Midbrain (tissue), 1 donor: ENCODE data around the gene SLC44A4.
"Not testable (repeated sequence)": the region's sequence is repeated elsewhere in the genome, so short reads cannot be mapped to it uniquely, and the experiment has no call there.

ENCODE experiments used
- DNase-seq: peaks from one replicate; lab custom pipeline; 2025; lab: John Stamatoyannopoulos, UW

The SLC44A4 gene

GRCh38 chr6:31859923-31860322, 18.9 kb downstream of the SLC44A4 start:
- no peak for DNase-seq

- no peak for DNase-seq
Measured at GRCh38 chr6:31858707-31859106, 20.1 kb downstream of the SLC44A4 start.

- DNase-seq: not testable (repeated sequence)
Measured at GRCh38 chr6:31857774-31858173, 21.0 kb downstream of the SLC44A4 start.

GRCh38 chr6:31851980-31852718, 26.6 kb downstream of the SLC44A4 start:
- DNase-seq: not testable (repeated sequence)

- DNase-seq: no peak
Measured at GRCh38 chr6:31851485-31851832, 27.3 kb downstream of the SLC44A4 start.

- no peak for DNase-seq
Measured at GRCh38 chr6:31850765-31851484, 27.9 kb downstream of the SLC44A4 start.

- no peak for DNase-seq
Measured at GRCh38 chr6:31847276-31847978, 31.4 kb downstream of the SLC44A4 start.

- DNase-seq: no peak
Measured at GRCh38 chr6:31844507-31844906, 34.3 kb downstream of the SLC44A4 start.

GRCh38 chr6:31842053-31842452, 36.7 kb downstream of the SLC44A4 start:
- DNase-seq: no peak

- DNase-seq: not testable (repeated sequence)
Measured at GRCh38 chr6:31839779-31840126, 39.0 kb downstream of the SLC44A4 start.

- no peak for DNase-seq
Measured at GRCh38 chr6:31838968-31839367, 39.8 kb downstream of the SLC44A4 start.

GRCh38 chr6:31838114-31838553, 40.7 kb downstream of the SLC44A4 start:
- not testable (repeated sequence) for DNase-seq

GRCh38 chr6:31837369-31838113, 41.3 kb downstream of the SLC44A4 start:
- no peak for DNase-seq

- DNase-seq: no peak
Measured at GRCh38 chr6:31836474-31837368, 42.1 kb downstream of the SLC44A4 start.

- DNase-seq: no peak
Measured at GRCh38 chr6:31836047-31836473, 42.7 kb downstream of the SLC44A4 start.

GRCh38 chr6:31834367-31835250, 44.2 kb downstream of the SLC44A4 start:
- peak; percentile 94 for DNase-seq

GRCh38 chr6:31831350-31832215, 47.2 kb downstream of the SLC44A4 start:
- DNase-seq: no peak

GRCh38 chr6:31830886-31831335, 47.9 kb downstream of the SLC44A4 start:
- no peak for DNase-seq
